Osteoblast (primary cell): Measurements from ENCODE around the gene HOXC11. TPM values are rescaled to one million over a fixed set of nuclear protein-coding genes. Genes with fewer than 3 reads are reported as not detected.

ENCODE experiments used
- DNase-seq: peaks from one replicate; pipeline ENCODE4 v3.0.0; 2011; ENCODE audit warnings: low spot score, mixed read lengths; ENCODE audit not compliant: insufficient read length; ENCODE audit errors: missing footprints
- H2AFZ ChIP-seq: 2 replicates; pipeline ENCODE4 v1.6.0; 2011; ENCODE audit warnings: mild to moderate bottlenecking, low read length
- H3K27ac ChIP-seq: 2 replicates; pipeline ENCODE4 v1.5.1; 2011; ENCODE audit warnings: mild to moderate bottlenecking, low read depth, low read length, moderate library complexity
- H3K27me3 ChIP-seq: 2 replicates; pipeline ENCODE4 v1.6.0; 2012; ENCODE audit warnings: mild to moderate bottlenecking, control low read depth, inconsistent platforms, low read length, moderate library complexity; ENCODE audit not compliant: insufficient read depth
- H3K36me3 ChIP-seq: 2 replicates; pipeline ENCODE4 v1.5.1; 2011; ENCODE audit warnings: mild to moderate bottlenecking, low read length, control low read depth, moderate library complexity; ENCODE audit not compliant: insufficient read depth
- H3K4me1 ChIP-seq: 2 replicates; pipeline ENCODE4 v1.5.1; 2011; ENCODE audit warnings: mild to moderate bottlenecking, low read length, control low read depth, moderate library complexity; ENCODE audit not compliant: insufficient read depth
- H3K4me2 ChIP-seq: 2 replicates; pipeline ENCODE4 v1.6.0; 2011; ENCODE audit warnings: mild to moderate bottlenecking, low read length; ENCODE audit not compliant: insufficient read depth
- H3K4me3 ChIP-seq: fragments of 200-600 bp; sonication (generic); 3 replicates; pipeline ENCODE4 v1.5.1; 2012; ENCODE audit warnings: mild to moderate bottlenecking, low read length, inconsistent platforms; ENCODE audit not compliant: insufficient read depth
- H3K79me2 ChIP-seq: 2 replicates; pipeline ENCODE4 v1.6.0; 2012; ENCODE audit warnings: mild to moderate bottlenecking, low read length, control low read depth, inconsistent platforms; ENCODE audit not compliant: insufficient read depth
- H3K9me3 ChIP-seq: 2 replicates; pipeline ENCODE4 v1.5.1; 2011; ENCODE audit warnings: low read depth, low read length, control low read depth
- H4K20me1 ChIP-seq: 2 replicates; pipeline ENCODE4 v1.6.0; 2012; ENCODE audit warnings: mild to moderate bottlenecking, low read length, control low read depth; ENCODE audit not compliant: insufficient read depth
- CTCF ChIP-seq: IDR thresholded peaks from 2 replicates; pipeline ENCODE4 v1.5.1; 2011; ENCODE audit warnings: mild to moderate bottlenecking, low read depth, low read length, moderate library complexity; ENCODE audit errors: extremely low read depth
- total RNA-seq: library from RNA; depleted of rRNA; stranded (reverse); fragments of >200 nt; gene quantifications from 2 replicates; pipeline ENCODE4 v1.2.3, GENCODE V29; 2012

HOXC11 gene
- total RNA-seq, 1 donor, result 1.1 TPM

- no peak for TF ChIP-seq CTCF
- no peaks in the 10 kb centered on the region for H3K36me3 ChIP-seq
- H3K27ac ChIP-seq, result no peak overlapping the region
- H3K9me3 ChIP-seq, result no peaks in the 10 kb centered on the region
- H3K27me3 ChIP-seq, result peaks cover 48% of the 10 kb centered on the region
- H3K79me2 ChIP-seq, result no peaks in the 10 kb centered on the region
- peaks cover 9% of the 10 kb centered on the region for H3K4me1 ChIP-seq
- H3K4me2 ChIP-seq, result no peak overlapping the region
- no peak for DNase-seq
- no peaks in the 10 kb centered on the region for H4K20me1 ChIP-seq
- no peak overlapping the region for H3K4me3 ChIP-seq
- no peak overlapping the region for H2AFZ ChIP-seq
These were observed 3.2 kb upstream of the HOXC11 start for GRCh38 chr12:53969588-53970259.

- H3K36me3 ChIP-seq, result no peaks in the 10 kb centered on the region
- peaks cover 41% of the 10 kb centered on the region for H3K27me3 ChIP-seq
- no peak overlapping the region for H3K4me2 ChIP-seq
- no peak overlapping the region for H2AFZ ChIP-seq
- TF ChIP-seq CTCF, result no peak
- H3K9me3 ChIP-seq, result no peaks in the 10 kb centered on the region
- H3K27ac ChIP-seq, result no peak overlapping the region
- H4K20me1 ChIP-seq, result no peaks in the 10 kb centered on the region
- no peak for DNase-seq
- peaks cover 9% of the 10 kb centered on the region for H3K4me1 ChIP-seq
- H3K79me2 ChIP-seq, result no peaks in the 10 kb centered on the region
- no peak overlapping the region for H3K4me3 ChIP-seq
These were observed 2.5 kb upstream of the HOXC11 start for GRCh38 chr12:53970451-53970850.

- DNase-seq, result no peak
- no peak overlapping the region for H3K4me3 ChIP-seq
- no peaks in the 10 kb centered on the region for H3K36me3 ChIP-seq
- no peaks in the 10 kb centered on the region for H3K9me3 ChIP-seq
- peaks cover 35% of the 10 kb centered on the region for H3K27me3 ChIP-seq
- H3K4me1 ChIP-seq, result peaks cover 9% of the 10 kb centered on the region
- H2AFZ ChIP-seq, result no peak overlapping the region
- H4K20me1 ChIP-seq, result no peaks in the 10 kb centered on the region
- no peak overlapping the region for H3K4me2 ChIP-seq
- no peak overlapping the region for H3K27ac ChIP-seq
- TF ChIP-seq CTCF, result no peak
- H3K79me2 ChIP-seq, result no peaks in the 10 kb centered on the region
These were observed 1.8 kb upstream of the HOXC11 start for GRCh38 chr12:53971129-53971528.

- Histone ChIP-seq H3K27ac (no peak overlapping the region), H3K9me3 (no peaks in the 10 kb centered on the region), H3K4me1 (peaks cover 9% of the 10 kb centered on the region), H3K27me3 (peaks cover 34% of the 10 kb centered on the region), H2AFZ (no peak overlapping the region), H3K4me3 (no peak overlapping the region), H4K20me1 (no peaks in the 10 kb centered on the region), H3K4me2 (no peak overlapping the region), H3K79me2 (no peaks in the 10 kb centered on the region), H3K36me3 (no peaks in the 10 kb centered on the region)
- no peak for TF ChIP-seq CTCF
- DNase-seq, result no peak
These were observed 1.2 kb upstream of the HOXC11 start for GRCh38 chr12:53971686-53972085.
